Glutamatergic neuron (in vitro differentiated cells): Measurements from ENCODE around the gene LRP1B. TPM values are rescaled to one million over a fixed set of nuclear protein-coding genes. Genes with fewer than 3 reads are reported as not detected.
"Not testable (repeated sequence)": the region's sequence is repeated elsewhere in the genome, so short reads cannot be mapped to it uniquely, and the experiment has no call there.

ENCODE experiments used
- DNase-seq: peaks from one replicate; pipeline ENCODE4 v3.0.0; 2022
- H3K27ac Mint-ChIP-seq: one replicate; pipeline ENCODE4 v1.8.0; 2020; ENCODE audit warnings: mild to moderate bottlenecking, mixed read lengths, inconsistent platforms; ENCODE audit not compliant: unreplicated experiment
- H3K27me3 Mint-ChIP-seq: one replicate; pipeline ENCODE4 v1.8.0; 2020; ENCODE audit warnings: mild to moderate bottlenecking, moderate library complexity, mixed read lengths, inconsistent platforms; ENCODE audit not compliant: unreplicated experiment
- H3K36me3 Mint-ChIP-seq: one replicate; pipeline ENCODE4 v1.8.0; 2020; ENCODE audit warnings: mild to moderate bottlenecking, mixed read lengths, inconsistent platforms; ENCODE audit not compliant: unreplicated experiment
- H3K4me1 Mint-ChIP-seq: one replicate; pipeline ENCODE4 v1.8.0; 2020; ENCODE audit warnings: mild to moderate bottlenecking, low read depth, mixed read lengths, inconsistent platforms; ENCODE audit not compliant: unreplicated experiment
- H3K4me3 Mint-ChIP-seq: one replicate; pipeline ENCODE4 v1.8.0; 2020; ENCODE audit warnings: mild to moderate bottlenecking, mixed read lengths, inconsistent platforms; ENCODE audit not compliant: unreplicated experiment
- H3K9me3 Mint-ChIP-seq: one replicate; pipeline ENCODE4 v1.8.0; 2020; ENCODE audit warnings: mild to moderate bottlenecking, moderate library complexity, mixed read lengths, inconsistent platforms; ENCODE audit not compliant: unreplicated experiment
- total RNA-seq: library from RNA; stranded (reverse); fragmentation: NEBNext Ultra II Directional; extraction: Animal tissue kit (Norgen Biotek cat#: 25700); gene quantifications from one replicate; pipeline ENCODE4 v1.2.1, GENCODE V29; 2021; ENCODE audit not compliant: unreplicated experiment
- TF ChIP-seq, protein P1 (sequence below): fragments of 200-600 bp; sonication (generic); IDR thresholded peaks from one replicate; pipeline ENCODE4 v1.5.0; 2021; ENCODE audit not compliant: partially characterized antibody, unreplicated experiment

The LRP1B gene
- total RNA-seq, 1 donor from 2014 or later = 28.7 TPM

DNA sequence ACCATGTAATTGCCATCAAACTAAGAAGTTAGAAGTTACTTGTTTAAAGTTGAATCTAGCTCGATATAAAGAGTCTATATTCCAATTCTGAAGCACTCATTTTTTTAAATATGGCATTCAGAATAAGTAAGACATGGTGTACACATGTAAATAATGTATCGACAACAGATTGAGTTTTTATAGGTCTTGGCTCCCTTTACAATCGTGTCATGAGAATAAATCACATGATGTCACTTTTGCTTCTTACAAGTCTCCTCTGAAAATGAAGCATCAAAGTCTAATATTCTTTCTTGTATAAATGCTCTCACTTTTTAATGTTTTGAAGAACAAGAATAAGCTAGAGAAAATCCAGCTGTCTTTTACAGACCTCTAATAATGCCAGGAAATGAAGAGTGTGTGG, 33.1 kb downstream of the LRP1B start:
- no peaks in the 10 kb centered on the region for H3K36me3 Mint-ChIP-seq
- no peak for DNase-seq
- H3K4me1 Mint-ChIP-seq = peaks cover 36% of the 10 kb centered on the region
- H3K27ac Mint-ChIP-seq = peak overlapping the region; percentile 91
- H3K9me3 Mint-ChIP-seq = peaks cover 5% of the 10 kb centered on the region
- H3K4me3 Mint-ChIP-seq = no peak overlapping the region
- peaks cover 4% of the 10 kb centered on the region for H3K27me3 Mint-ChIP-seq
- TF ChIP-seq, protein P1, sequence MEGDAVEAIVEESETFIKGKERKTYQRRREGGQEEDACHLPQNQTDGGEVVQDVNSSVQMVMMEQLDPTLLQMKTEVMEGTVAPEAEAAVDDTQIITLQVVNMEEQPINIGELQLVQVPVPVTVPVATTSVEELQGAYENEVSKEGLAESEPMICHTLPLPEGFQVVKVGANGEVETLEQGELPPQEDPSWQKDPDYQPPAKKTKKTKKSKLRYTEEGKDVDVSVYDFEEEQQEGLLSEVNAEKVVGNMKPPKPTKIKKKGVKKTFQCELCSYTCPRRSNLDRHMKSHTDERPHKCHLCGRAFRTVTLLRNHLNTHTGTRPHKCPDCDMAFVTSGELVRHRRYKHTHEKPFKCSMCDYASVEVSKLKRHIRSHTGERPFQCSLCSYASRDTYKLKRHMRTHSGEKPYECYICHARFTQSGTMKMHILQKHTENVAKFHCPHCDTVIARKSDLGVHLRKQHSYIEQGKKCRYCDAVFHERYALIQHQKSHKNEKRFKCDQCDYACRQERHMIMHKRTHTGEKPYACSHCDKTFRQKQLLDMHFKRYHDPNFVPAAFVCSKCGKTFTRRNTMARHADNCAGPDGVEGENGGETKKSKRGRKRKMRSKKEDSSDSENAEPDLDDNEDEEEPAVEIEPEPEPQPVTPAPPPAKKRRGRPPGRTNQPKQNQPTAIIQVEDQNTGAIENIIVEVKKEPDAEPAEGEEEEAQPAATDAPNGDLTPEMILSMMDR = no peak

GRCh38 chr2:142095647-142096046, 35.2 kb downstream of the LRP1B start:
- Mint-ChIP-seq H3K27ac (no peak overlapping the region), H3K9me3 (peaks cover 4% of the 10 kb centered on the region), H3K4me1 (peaks cover 24% of the 10 kb centered on the region), H3K36me3 (no peaks in the 10 kb centered on the region), H3K27me3 (peaks cover 4% of the 10 kb centered on the region), H3K4me3 (no peak overlapping the region)
- TF ChIP-seq, protein P1 = no peak
- DNase-seq = no peak

DNA sequence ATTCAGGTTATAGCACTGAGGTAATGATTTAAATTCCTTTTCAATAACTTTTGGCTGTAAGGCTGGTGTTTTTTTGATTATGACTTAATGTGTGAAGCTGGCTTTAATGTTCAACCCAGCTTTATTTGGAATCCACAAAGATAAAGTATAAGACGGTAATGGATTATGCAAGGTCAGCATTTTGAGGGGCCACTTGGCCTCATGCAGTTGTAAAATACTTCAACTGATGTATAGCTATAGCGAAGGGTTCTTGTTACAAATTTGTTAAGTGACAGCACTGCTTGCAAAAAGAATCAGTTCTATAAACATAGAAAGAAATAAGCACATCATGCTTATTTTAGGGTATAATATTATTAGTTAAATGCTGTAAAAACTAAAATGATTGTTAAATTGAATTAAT, 36.6 kb downstream of the LRP1B start:
- Mint-ChIP-seq H3K4me1 (peaks cover 12% of the 10 kb centered on the region), H3K9me3 (no peaks in the 10 kb centered on the region), H3K4me3 (no peak overlapping the region), H3K27me3 (peaks cover 2% of the 10 kb centered on the region), H3K36me3 (no peaks in the 10 kb centered on the region), H3K27ac (no peak overlapping the region)
- TF ChIP-seq, protein P1 = no peak
- no peak for DNase-seq

DNA sequence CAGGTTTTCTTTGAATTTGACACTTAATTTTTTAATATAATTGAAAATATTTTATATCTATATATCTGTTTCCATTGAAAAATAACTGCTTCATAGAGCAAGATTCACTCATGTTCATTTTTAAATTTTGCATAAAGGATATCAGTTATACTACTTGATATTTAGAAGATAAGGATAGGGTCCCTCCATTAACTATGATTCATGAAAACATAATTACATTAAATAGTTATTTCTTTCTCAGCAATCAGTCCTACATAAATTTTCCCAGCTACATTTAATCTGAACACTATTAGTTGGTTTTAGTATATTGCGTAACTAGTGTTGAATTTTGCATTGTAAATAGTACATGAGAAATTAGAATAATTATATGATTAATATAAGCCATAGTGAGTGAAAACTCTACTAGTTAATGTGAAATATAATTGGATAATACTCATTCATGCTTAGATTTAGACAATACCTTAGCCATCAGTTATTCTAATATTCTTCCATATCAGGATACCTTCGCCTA, 42.7 kb downstream of the LRP1B start:
- H3K9me3 Mint-ChIP-seq = peaks cover 1% of the 10 kb centered on the region
- H3K4me1 Mint-ChIP-seq = peaks cover 3% of the 10 kb centered on the region
- H3K36me3 Mint-ChIP-seq = no peaks in the 10 kb centered on the region
- no peak overlapping the region for H3K27ac Mint-ChIP-seq
- TF ChIP-seq, protein P1 = no peak
- H3K27me3 Mint-ChIP-seq = peaks cover 2% of the 10 kb centered on the region
- no peak for DNase-seq
- no peak overlapping the region for H3K4me3 Mint-ChIP-seq

DNA sequence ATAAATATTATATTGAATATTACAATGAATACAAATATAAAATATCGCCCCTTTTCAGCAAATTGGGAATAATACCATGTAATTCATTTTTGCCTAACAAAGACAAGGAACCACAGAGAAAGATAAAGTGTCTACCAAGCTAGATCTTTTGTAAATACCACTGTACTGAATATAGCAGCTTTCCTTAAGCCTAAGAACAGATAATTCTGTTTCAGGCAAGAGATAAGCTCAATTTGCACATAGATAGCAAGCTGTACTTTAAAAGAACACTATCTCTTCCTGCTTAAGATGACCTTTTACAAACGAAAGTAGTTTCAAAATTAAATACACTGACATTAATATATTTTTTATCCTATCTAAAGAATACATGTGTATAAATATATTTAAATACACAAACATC, 43.2 kb downstream of the LRP1B start:
- not testable (repeated sequence) for H3K36me3 Mint-ChIP-seq, H3K9me3 Mint-ChIP-seq, H3K4me1 Mint-ChIP-seq, H3K27me3 Mint-ChIP-seq, H3K4me3 Mint-ChIP-seq, DNase-seq, H3K27ac Mint-ChIP-seq
